SJCRH30 (cell line): ENCODE measurements around the gene VDAC1. TPM values are rescaled to one million over a fixed set of nuclear protein-coding genes. Genes with fewer than 3 reads are reported as not detected.

Source experiments
- DNase-seq, 2 experiments: peaks; one replicate each; pipeline ENCODE4 v3.0.0-alpha.2; 2015 to 2020
- H3K27ac ChIP-seq: fragments of 250-450 bp; sonication (Bioruptor Pico); 2 replicates; pipeline ENCODE4 v1.5.1; 2020; ENCODE audit warnings: mild to moderate bottlenecking, moderate library complexity
- H3K27me3 ChIP-seq: fragments of 250-450 bp; sonication (Bioruptor Pico); 2 replicates; pipeline ENCODE4 v1.5.1; 2020; ENCODE audit warnings: mild to moderate bottlenecking, moderate library complexity
- H3K36me3 ChIP-seq: fragments of 250-450 bp; sonication (Bioruptor Pico); 2 replicates; pipeline ENCODE4 v1.5.1; 2020; ENCODE audit warnings: mild to moderate bottlenecking, moderate library complexity
- H3K4me1 ChIP-seq: fragments of 250-450 bp; sonication (Bioruptor Pico); 2 replicates; pipeline ENCODE4 v1.5.1; 2020; ENCODE audit warnings: mild to moderate bottlenecking, moderate library complexity
- H3K4me3 ChIP-seq: fragments of 250-450 bp; sonication (Bioruptor Pico); 2 replicates; pipeline ENCODE4 v1.5.1; 2020; ENCODE audit warnings: mild to moderate bottlenecking, moderate library complexity
- H3K9me3 ChIP-seq: fragments of 250-450 bp; sonication (Bioruptor Pico); replicated peaks from 2 replicates; pipeline ENCODE4 v1.5.1; 2020; ENCODE audit warnings: mild to moderate bottlenecking, moderate library complexity
- total RNA-seq: library from RNA; depleted of rRNA; stranded (reverse); fragments of >200 nt; shearing (Covaris generic); gene quantifications from 2 replicates; pipeline ENCODE4 v1.2.3, GENCODE V29; 2014

The VDAC1 gene
- total RNA-seq, 1 experiment from 2014 or later: 340 TPM

DNA sequence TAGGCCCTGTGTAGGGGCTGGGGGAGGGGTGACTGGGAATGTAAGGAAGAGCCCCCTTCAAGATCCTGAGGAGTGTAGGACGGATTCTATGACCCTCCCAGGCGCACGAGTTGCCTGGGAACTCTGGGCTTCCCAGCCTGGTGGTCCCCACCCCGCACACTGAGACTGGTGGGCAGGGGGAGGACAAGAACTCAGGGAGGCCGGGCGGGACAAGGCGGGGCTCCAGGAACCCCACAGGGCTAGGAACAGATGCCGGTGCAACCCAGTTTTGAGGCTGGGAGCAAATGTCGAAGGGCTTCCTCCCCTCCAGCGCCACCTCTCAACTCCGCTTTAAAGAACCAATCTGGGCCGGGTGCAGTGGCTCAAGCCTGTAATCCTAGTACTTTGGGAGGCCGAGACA is 1.3 kb upstream of the VDAC1 start:
- peak overlapping the region; percentile 99 for H3K4me3 ChIP-seq
- H3K27me3 ChIP-seq: no peaks in the 10 kb centered on the region
- no peak for DNase-seq
- H3K36me3 ChIP-seq: peaks cover 5% of the 10 kb centered on the region; the same call in 1 of the 2 replicates
- no peak overlapping the region for H3K27ac ChIP-seq
- no peaks in the 10 kb centered on the region for H3K9me3 ChIP-seq
- peaks cover 5% of the 10 kb centered on the region; the same call in 1 of the 2 replicates for H3K4me1 ChIP-seq

- peaks cover 5% of the 10 kb centered on the region for H3K36me3 ChIP-seq
- no peaks in the 10 kb centered on the region for H3K9me3 ChIP-seq
- peak; percentile 48 to 50 for DNase-seq
These were observed 764 bp upstream of the VDAC1 start for GRCh38 chr5:134005417-134006061.

DNA sequence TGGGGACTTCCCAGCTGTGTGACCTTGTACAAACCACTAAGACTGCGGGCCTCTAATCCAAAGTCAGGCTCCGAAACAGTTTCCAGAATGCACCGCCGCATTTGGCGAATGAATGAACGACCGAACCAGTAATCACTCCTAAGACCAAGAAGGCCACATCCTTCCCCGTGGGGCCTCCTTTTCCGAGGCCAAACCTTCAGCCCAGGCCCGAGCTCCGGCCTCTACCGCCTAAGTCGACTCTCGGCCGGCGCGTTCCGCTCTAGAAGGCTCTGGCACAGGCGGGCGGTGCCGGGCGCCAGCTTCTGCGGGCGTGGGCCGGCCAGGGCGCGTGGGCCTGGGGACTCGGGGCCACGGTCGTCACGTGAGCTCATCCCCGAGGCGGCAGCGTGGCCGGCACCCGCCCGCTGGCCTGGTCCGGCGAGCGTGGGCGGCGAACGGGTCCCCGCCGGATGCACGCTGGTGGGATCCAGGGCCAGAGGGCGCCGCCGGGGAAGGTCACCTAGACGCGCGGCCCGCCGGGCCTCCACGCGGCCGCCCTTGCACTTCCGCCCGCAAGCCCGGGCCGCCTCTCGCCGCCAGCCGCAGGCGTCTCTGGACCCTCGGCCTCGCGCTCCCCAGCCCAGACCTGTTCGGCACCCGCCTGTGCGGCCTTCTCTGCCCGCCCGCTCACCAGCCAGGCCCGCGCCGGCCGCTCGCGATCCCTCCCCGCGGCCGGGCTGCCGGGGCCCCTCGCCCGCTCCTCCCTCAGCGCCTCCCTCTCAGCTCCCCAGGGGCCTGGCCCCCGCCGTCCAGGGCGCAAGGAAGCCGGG is 754 bp downstream of the VDAC1 start:
- DNase-seq: peak; percentile 36 to 55
- Histone ChIP-seq H3K27me3 (no peaks in the 10 kb centered on the region), H3K27ac (peak overlapping the region; percentile 85), H3K9me3 (no peaks in the 10 kb centered on the region), H3K4me3 (peak overlapping the region; percentile 99), H3K4me1 (peaks cover 19% of the 10 kb centered on the region), H3K36me3 (peaks cover 5% of the 10 kb centered on the region)

More at GRCh38 chr5:134005417-134006061, 764 bp upstream of the VDAC1 start:
- H3K27ac ChIP-seq: peak overlapping the region; percentile 85
- H3K4me3 ChIP-seq: peak overlapping the region; percentile 99
- H3K27me3 ChIP-seq: no peaks in the 10 kb centered on the region
- peaks cover 11% of the 10 kb centered on the region for H3K4me1 ChIP-seq

DNA sequence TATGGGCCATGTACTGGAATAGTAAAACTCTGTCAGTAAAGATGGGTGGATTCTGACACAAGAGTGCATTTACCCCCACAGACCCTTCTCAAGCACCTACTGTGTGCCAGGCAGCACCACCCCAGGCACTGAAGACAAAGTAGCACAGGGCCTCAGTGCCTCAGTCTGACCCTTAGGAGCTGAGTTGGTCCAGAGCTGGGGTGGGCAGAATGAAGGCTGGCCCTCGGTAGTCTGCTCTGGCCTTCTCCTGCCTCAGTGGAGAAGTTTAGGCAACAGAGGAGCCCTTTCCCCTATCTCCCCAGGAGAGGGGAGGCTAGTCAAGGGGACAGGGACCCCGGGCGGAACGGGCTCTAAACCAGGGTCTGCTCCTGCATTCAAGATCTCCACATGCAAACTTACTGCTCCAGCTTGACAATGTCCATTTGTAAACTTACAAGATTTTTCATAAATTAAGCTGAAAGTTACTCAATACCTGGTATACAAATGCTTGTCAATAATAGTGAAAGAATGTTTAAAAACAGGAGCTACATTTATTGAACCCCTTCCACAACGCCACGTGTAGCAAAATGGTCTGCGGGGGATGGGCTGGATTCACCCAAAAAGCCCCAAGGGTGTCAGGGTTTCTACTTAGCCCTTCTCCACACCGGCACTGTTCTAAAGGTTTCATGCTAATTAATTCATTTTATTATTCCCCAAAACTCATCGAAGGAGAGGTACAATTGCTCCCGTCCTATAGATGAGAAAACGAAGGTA is 1.5 kb downstream of the VDAC1 start:
- no peaks in the 10 kb centered on the region for H3K27me3 ChIP-seq
- DNase-seq: no peak
- peaks cover 5% of the 10 kb centered on the region for H3K36me3 ChIP-seq
- peak overlapping the region; percentile 99 for H3K4me3 ChIP-seq
- H3K4me1 ChIP-seq: peaks cover 19% of the 10 kb centered on the region
- H3K9me3 ChIP-seq: no peaks in the 10 kb centered on the region
- peak overlapping the region; percentile 85 for H3K27ac ChIP-seq

GRCh38 chr5:134001938-134002731 is 2.6 kb downstream of the VDAC1 start:
- DNase-seq: no peak
- Histone ChIP-seq H3K4me1 (peaks cover 21% of the 10 kb centered on the region), H3K27me3 (no peaks in the 10 kb centered on the region), H3K27ac (no peak overlapping the region), H3K4me3 (no peak overlapping the region), H3K36me3 (peaks cover 5% of the 10 kb centered on the region), H3K9me3 (no peaks in the 10 kb centered on the region)

DNA sequence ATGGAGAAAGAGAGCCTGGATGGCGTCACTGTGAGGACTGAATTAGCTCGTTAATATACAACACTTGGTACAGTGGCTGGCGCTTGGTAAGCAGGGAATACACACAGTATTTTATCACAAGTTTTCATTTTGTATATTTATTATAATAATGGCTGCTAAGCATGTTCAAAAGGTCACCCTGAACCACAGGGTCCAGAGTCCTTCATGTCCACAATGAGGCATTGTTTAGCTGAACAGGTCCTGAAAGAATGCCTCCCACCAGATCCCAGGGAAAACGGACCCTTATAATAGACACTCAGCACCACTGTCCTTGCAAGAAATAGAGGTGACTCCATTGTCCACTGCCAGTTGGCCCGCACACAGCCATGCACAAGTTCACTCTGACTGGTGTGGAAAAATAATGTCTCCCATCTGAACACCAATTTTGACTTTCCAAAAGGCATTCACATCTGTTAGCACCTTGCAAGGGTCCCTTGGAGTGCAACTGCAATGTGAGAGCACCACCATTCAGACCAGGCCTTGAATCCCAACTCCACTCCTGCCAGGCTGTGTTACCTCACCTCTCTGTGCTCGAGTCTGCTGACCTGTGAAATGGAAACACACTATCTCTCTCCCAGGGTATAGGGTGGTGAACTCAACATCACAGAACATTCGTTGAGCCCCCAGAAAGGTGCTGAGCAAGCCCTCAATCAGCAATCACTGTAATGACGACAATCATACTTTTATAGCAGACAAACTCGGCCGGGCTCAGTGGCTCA is 3.9 kb downstream of the VDAC1 start:
- Histone ChIP-seq H3K4me3 (no peak overlapping the region), H3K4me1 (peaks cover 33% of the 10 kb centered on the region), H3K27me3 (no peaks in the 10 kb centered on the region), H3K27ac (peak overlapping the region; percentile 34), H3K36me3 (peaks cover 5% of the 10 kb centered on the region), H3K9me3 (no peaks in the 10 kb centered on the region)
- no peak for DNase-seq

GRCh38 chr5:134000091-134000511 is 4.7 kb downstream of the VDAC1 start:
- H3K36me3 ChIP-seq: peaks cover 5% of the 10 kb centered on the region
- no peaks in the 10 kb centered on the region for H3K27me3 ChIP-seq
- H3K27ac ChIP-seq: peak overlapping the region; percentile 34
- DNase-seq: peak; percentile 81 to 86
- no peaks in the 10 kb centered on the region for H3K9me3 ChIP-seq
- no peak overlapping the region for H3K4me3 ChIP-seq
- peaks cover 41% of the 10 kb centered on the region for H3K4me1 ChIP-seq

GRCh38 chr5:133998807-133999206 is 6.0 kb downstream of the VDAC1 start:
- H3K36me3 ChIP-seq: peaks cover 5% of the 10 kb centered on the region
- H3K4me3 ChIP-seq: no peak overlapping the region
- H3K9me3 ChIP-seq: no peaks in the 10 kb centered on the region
- H3K27ac ChIP-seq: no peak overlapping the region
- peaks cover 54% of the 10 kb centered on the region for H3K4me1 ChIP-seq
- no peak for DNase-seq
- H3K27me3 ChIP-seq: no peaks in the 10 kb centered on the region

- H3K9me3 ChIP-seq: no peaks in the 10 kb centered on the region
These were observed 6.7 kb downstream of the VDAC1 start for GRCh38 chr5:133998042-133998441.

GRCh38 chr5:133996683-133997252 is 8.0 kb downstream of the VDAC1 start:
- peak; percentile 33 to 68 for DNase-seq
- Histone ChIP-seq H3K27ac (no peak overlapping the region), H3K9me3 (no peaks in the 10 kb centered on the region), H3K4me3 (no peak overlapping the region), H3K4me1 (peaks cover 68% of the 10 kb centered on the region), H3K27me3 (no peaks in the 10 kb centered on the region), H3K36me3 (peaks cover 2% of the 10 kb centered on the region)

More at GRCh38 chr5:133998042-133998441, 6.7 kb downstream of the VDAC1 start:
- peaks cover 5% of the 10 kb centered on the region for H3K36me3 ChIP-seq
- peaks cover 59% of the 10 kb centered on the region for H3K4me1 ChIP-seq
- no peak overlapping the region for H3K4me3 ChIP-seq
- no peak overlapping the region for H3K27ac ChIP-seq
- H3K27me3 ChIP-seq: no peaks in the 10 kb centered on the region
- DNase-seq: no peak

DNA sequence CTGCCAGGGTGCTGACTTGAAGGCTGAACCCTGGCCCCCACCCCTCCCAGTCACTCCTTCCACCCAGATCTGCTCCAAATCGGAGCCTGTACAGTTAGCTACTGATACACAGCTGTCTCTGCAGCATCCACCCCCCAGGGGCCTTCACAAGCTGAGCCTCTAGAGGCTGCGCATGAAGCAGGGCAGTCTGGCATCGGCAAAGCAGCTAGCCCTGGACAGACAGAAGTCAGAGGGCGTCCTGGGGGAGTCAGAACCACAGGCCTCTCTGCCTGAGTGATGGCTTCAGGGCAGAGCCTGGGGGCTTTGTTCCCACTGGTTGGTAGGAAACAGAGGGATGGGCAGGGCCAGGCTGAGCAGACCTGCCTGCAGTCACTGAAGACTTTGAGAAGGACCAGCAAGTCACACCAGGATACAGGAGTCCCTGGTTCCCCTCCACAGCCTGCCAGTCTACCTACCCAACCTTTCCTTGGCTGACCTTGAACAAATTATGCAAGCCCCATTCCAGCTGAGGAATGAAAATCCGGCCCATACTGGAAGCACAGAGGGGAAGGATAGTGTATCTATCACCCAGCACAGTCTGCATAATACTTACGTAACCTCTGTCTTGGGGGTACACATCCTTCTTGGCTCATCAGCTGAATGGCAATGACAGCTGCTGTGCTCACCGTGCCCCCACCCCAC is 8.8 kb downstream of the VDAC1 start:
- Histone ChIP-seq H3K9me3 (no peaks in the 10 kb centered on the region), H3K36me3 (peaks cover 6% of the 10 kb centered on the region), H3K27me3 (no peaks in the 10 kb centered on the region), H3K27ac (no peak overlapping the region), H3K4me1 (peaks cover 69% of the 10 kb centered on the region), H3K4me3 (no peak overlapping the region)
- peak; percentile 31 to 39 for DNase-seq

GRCh38 chr5:133995341-133995740 is 9.4 kb downstream of the VDAC1 start:
- H3K36me3 ChIP-seq: peaks cover 13% of the 10 kb centered on the region
- peaks cover 62% of the 10 kb centered on the region for H3K4me1 ChIP-seq
- peak in 1 of 2 experiments; percentile 32 for DNase-seq
- no peak overlapping the region for H3K27ac ChIP-seq
- H3K27me3 ChIP-seq: no peaks in the 10 kb centered on the region
- H3K9me3 ChIP-seq: no peaks in the 10 kb centered on the region
- no peak overlapping the region for H3K4me3 ChIP-seq

DNA sequence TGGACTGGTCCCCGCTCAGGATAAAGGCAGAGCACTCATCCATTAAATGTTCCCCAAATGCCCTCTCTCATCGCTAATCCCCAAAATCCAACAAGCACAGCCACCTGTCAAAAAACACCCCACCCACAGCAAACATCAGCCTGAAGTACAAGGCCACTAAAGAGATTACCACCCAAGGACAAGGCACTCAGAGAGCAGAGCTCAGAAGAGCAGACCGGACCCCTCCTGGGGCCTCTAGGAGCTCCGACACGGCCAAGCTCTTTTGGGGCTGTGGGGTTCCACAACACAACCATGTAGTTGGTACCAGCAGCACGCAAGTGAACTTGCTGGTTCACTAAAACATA is 9.8 kb downstream of the VDAC1 start:
- Histone ChIP-seq H3K27me3 (no peaks in the 10 kb centered on the region), H3K9me3 (no peaks in the 10 kb centered on the region), H3K36me3 (peaks cover 17% of the 10 kb centered on the region), H3K27ac (no peak overlapping the region), H3K4me3 (no peak overlapping the region), H3K4me1 (peaks cover 60% of the 10 kb centered on the region)
- peak; percentile 55 to 71 for DNase-seq
